H1 (cell line): ENCODE data around the gene ABTB1. TPM values are rescaled to one million over a fixed set of nuclear protein-coding genes. Genes with fewer than 3 reads are reported as not detected.
A peak's percentile ranks its signal among the peaks of the same experiment; 100 is the strongest.

Source experiments
- CTCF ChIA-PET: fragments of 300-600 bp; sonication (Branson Sonifier 250); formaldehyde crosslinking; loops from one replicate; lab custom pipeline; 2021; ENCODE audit not compliant: partially characterized antibody; lab: Charles Lee
- POLR2A ChIA-PET: fragments of 300-600 bp; sonication (Branson Sonifier 250); formaldehyde crosslinking; loops from one replicate; lab custom pipeline; 2021; ENCODE audit warnings: inconsistent platforms; ENCODE audit not compliant: partially characterized antibody; lab: Charles Lee
- DNase-seq, 2 experiments: peaks; one replicate each; pipeline versions ENCODE4 v3.0.0 to v3.0.0-alpha.2; 2010 to 2022; ENCODE audit warnings: low spot score in 2 of 2, low read depth in 1 of 2, mixed read lengths in 1 of 2
- FAIRE-seq: peaks from 2 replicates; lab custom pipeline; 2011; peaks lifted over from hg19 to GRCh38; lab: Jason Lieb, UNC
- H2AFZ ChIP-seq: 2 replicates; pipeline ENCODE4 v1.8.1; 2012; ENCODE audit warnings: low read length, inconsistent platforms
- H2AK5ac ChIP-seq: 2 replicates; pipeline ENCODE4 v1.6.1; 2013; ENCODE audit warnings: low read depth, low read length
- H2BK120ac ChIP-seq: replicated peaks from 2 replicates; pipeline ENCODE3; 2013; ENCODE audit warnings: low read depth, low read length, inconsistent platforms
- H2BK12ac ChIP-seq: 2 replicates; pipeline ENCODE4 v1.6.1; 2013; ENCODE audit warnings: low read depth, low read length
- H2BK15ac ChIP-seq: 2 replicates; pipeline ENCODE4 v1.6.1; 2013; ENCODE audit warnings: low read length
- H2BK20ac ChIP-seq: 2 replicates; pipeline ENCODE4 v1.6.1; 2013; ENCODE audit warnings: low read length
- H2BK5ac ChIP-seq: 2 replicates; pipeline ENCODE4 v1.6.1; 2013; ENCODE audit warnings: low read depth, low read length
- H3K14ac ChIP-seq: 2 replicates; pipeline ENCODE4 v1.6.1; 2013; ENCODE audit warnings: inconsistent platforms; ENCODE audit not compliant: insufficient read length
- H3K18ac ChIP-seq: 2 replicates; pipeline ENCODE4 v1.6.1; 2013; ENCODE audit warnings: low read length; ENCODE audit errors: extremely low read depth
- H3K23ac ChIP-seq: 2 replicates; pipeline ENCODE4 v1.6.1; 2013; ENCODE audit warnings: inconsistent platforms; ENCODE audit not compliant: insufficient read length
- H3K23me2 ChIP-seq: 2 replicates; pipeline ENCODE4 v1.6.1; 2013; ENCODE audit warnings: low read depth, low read length
- H3K27ac ChIP-seq: 2 replicates; pipeline ENCODE4 v1.6.1; 2011; ENCODE audit warnings: low read depth, low read length, inconsistent platforms
- H3K27me3 ChIP-seq, 4 experiments: replicated peaks in 1 of 4; 1 replicate in 1 of 4; 2 replicates in 3 of 4; pipeline versions ENCODE4 v1.6.1 to v1.8.1; 2011 to 2013; ENCODE audit warnings: low read length in 3 of 4, mild to moderate bottlenecking in 3 of 4, inconsistent platforms in 2 of 4, mixed read lengths in 2 of 4, moderate library complexity in 1 of 4; ENCODE audit not compliant: control insufficient read depth in 3 of 4, insufficient read depth in 3 of 4; ENCODE audit errors: extremely low read depth in 1 of 4
- H3K36me3 ChIP-seq, 4 experiments: 2 replicates each; pipeline versions ENCODE4 v1.6.1 to v1.8.1; 2011 to 2013; ENCODE audit warnings: mild to moderate bottlenecking in 4 of 4, low read length in 3 of 4, moderate library complexity in 2 of 4, control low read depth in 1 of 4, inconsistent platforms in 1 of 4; ENCODE audit not compliant: insufficient read depth in 4 of 4, control insufficient read depth in 2 of 4
- H3K4ac ChIP-seq: replicated peaks from 2 replicates; pipeline ENCODE3; 2013; ENCODE audit warnings: low read length, low read depth, mixed read lengths, inconsistent platforms; ENCODE audit not compliant: insufficient read length
- H3K4me1 ChIP-seq, 4 experiments: replicated peaks in 1 of 4; 1 replicate in 1 of 4; 2 replicates in 3 of 4; pipeline versions ENCODE4 v1.6.1 to v1.8.1; 2011 to 2013; ENCODE audit warnings: low read length in 3 of 4, inconsistent platforms in 2 of 4, mixed read lengths in 1 of 4; ENCODE audit not compliant: insufficient read depth in 4 of 4, control insufficient read depth in 3 of 4
- H3K4me2 ChIP-seq, 2 experiments: 2 replicates each; pipeline versions ENCODE4 v1.6.1 to v1.8.1; 2011 to 2013; ENCODE audit warnings: low read depth in 2 of 2, low read length in 2 of 2, control low read depth in 1 of 2, inconsistent platforms in 1 of 2, mild to moderate bottlenecking in 1 of 2; ENCODE audit not compliant: insufficient read depth in 1 of 2
- H3K4me3 ChIP-seq, 4 experiments: fragments of 200-600, 300-600 bp in 1 of 4; sonication (generic), shearing (Covaris generic), sonication (Bioruptor Twin) in 1 of 4; 2 replicates each; pipeline versions ENCODE4 v1.5.1 to v1.8.1; 2011 to 2016; ENCODE audit warnings: low read length in 4 of 4, low read depth in 3 of 4, control low read depth in 2 of 4, inconsistent platforms in 2 of 4, mild to moderate bottlenecking in 2 of 4, mixed read lengths in 1 of 4, moderate library complexity in 1 of 4; ENCODE audit not compliant: insufficient read depth in 2 of 4; ENCODE audit errors: extremely low read depth in 1 of 4
- H3K56ac ChIP-seq: replicated peaks from 2 replicates; pipeline ENCODE3; 2013; ENCODE audit warnings: low read depth, mild to moderate bottlenecking, mixed read lengths, low read length, inconsistent platforms; ENCODE audit not compliant: insufficient read length
- H3K79me1 ChIP-seq: 2 replicates; pipeline ENCODE4 v1.6.1; 2013; ENCODE audit warnings: low read depth, low read length, control low read depth
- H3K79me2 ChIP-seq, 2 experiments: 2 replicates each; pipeline versions ENCODE4 v1.6.1 to v1.8.1; 2012 to 2013; ENCODE audit warnings: low read length in 2 of 2, mild to moderate bottlenecking in 2 of 2, inconsistent platforms in 1 of 2; ENCODE audit not compliant: insufficient read depth in 2 of 2, control insufficient read depth in 1 of 2
- H3K9ac ChIP-seq, 4 experiments: replicated peaks in 1 of 4; 1 replicate in 1 of 4; 2 replicates in 3 of 4; pipeline versions ENCODE4 v1.6.1 to v1.8.1; 2011 to 2013; ENCODE audit warnings: low read depth in 3 of 4, low read length in 3 of 4, control low read depth in 2 of 4, mild to moderate bottlenecking in 2 of 4, moderate library complexity in 2 of 4, inconsistent platforms in 1 of 4; ENCODE audit errors: extremely low read depth in 1 of 4
- H3K9me3 ChIP-seq, 2 experiments: 2 replicates each; pipeline versions ENCODE4 v1.6.1 to v1.8.1; 2012 to 2013; ENCODE audit warnings: mild to moderate bottlenecking in 2 of 2, moderate library complexity in 2 of 2, control low read depth in 1 of 2, inconsistent platforms in 1 of 2, low read depth in 1 of 2, low read length in 1 of 2, mixed read lengths in 1 of 2; ENCODE audit not compliant: insufficient read depth in 2 of 2
- H4K20me1 ChIP-seq, 2 experiments: replicated peaks in 1 of 2; 2 replicates each; pipeline versions ENCODE3 to v1.8.1; 2011 to 2013; ENCODE audit warnings: inconsistent platforms in 2 of 2, low read length in 2 of 2, mild to moderate bottlenecking in 1 of 2; ENCODE audit not compliant: insufficient read depth in 2 of 2, control insufficient read depth in 1 of 2
- H4K5ac ChIP-seq: 2 replicates; pipeline ENCODE4 v1.6.1; 2013; ENCODE audit warnings: low read length, low read depth, mixed read lengths, inconsistent platforms; ENCODE audit not compliant: insufficient read length
- H4K8ac ChIP-seq: 2 replicates; pipeline ENCODE4 v1.8.0; 2013; ENCODE audit warnings: mild to moderate bottlenecking, moderate library complexity, low read length, inconsistent platforms; ENCODE audit not compliant: insufficient read depth; ENCODE audit errors: extremely low read depth
- H4K91ac ChIP-seq: replicated peaks from 2 replicates; pipeline ENCODE3; 2013; ENCODE audit warnings: low read length, mixed read lengths, inconsistent platforms; ENCODE audit not compliant: insufficient read length
- JUND ChIP-seq: IDR thresholded peaks from 2 replicates; pipeline ENCODE4 v1.6.1; 2011; ENCODE audit warnings: mild to moderate bottlenecking, improper control_type of control experiment, low read length
- PHF8 ChIP-seq: fragments of 200-600 bp; sonication (generic); conservative IDR thresholded peaks from 2 replicates; pipeline ENCODE4 v1.7.1; 2012; ENCODE audit warnings: low read depth, mild to moderate bottlenecking, inconsistent platforms, low read length, moderate library complexity
- RAD21 ChIP-seq, 2 experiments: IDR thresholded peaks in 1 of 2; conservative IDR thresholded peaks in 1 of 2; 2 replicates each; pipeline ENCODE4 v1.6.1; 2011; ENCODE audit warnings: low read depth in 2 of 2, low read length in 2 of 2, improper control_type of control experiment in 1 of 2, inconsistent platforms in 1 of 2, mild to moderate bottlenecking in 1 of 2, moderate library complexity in 1 of 2
- WGBS, 2 experiments: shearing (Covaris generic) in 1 of 2; methylation state at CpG; one replicate each; pipeline versions ENCODE4 v1.1.6 to v1.1.7; 2013 to 2015; ENCODE audit warnings: low lambda C conversion rate in 2 of 2, mixed read lengths in 2 of 2, inconsistent platforms in 1 of 2, low coverage in 1 of 2, missing lambda C conversion rate in 1 of 2; ENCODE audit not compliant: insufficient replicate concordance in 2 of 2, insufficient coverage in 1 of 2, insufficient read length in 1 of 2; ENCODE audit errors: extremely low coverage in 1 of 2, missing lambda C conversion rate in 1 of 2; 5-methylcytosine and 5-hydroxymethylcytosine counted together
- polyA plus RNA-seq, 7 experiments: library from polyadenylated mRNA; depleted of rRNA in 3 of 7; stranded (reverse) in 5 of 7; unstranded in 2 of 7; fragments of >200 nt in 5 of 7; fragments of 200-250 nt in 2 of 7; gene quantifications; 1 replicate in 5 of 7; 2 replicates in 1 of 7; 4 replicates in 1 of 7; pipeline versions ENCODE4 v1.2.1 to v1.2.3, GENCODE V29; 2011 to 2013; ENCODE audit warnings: missing spikeins in 2 of 7, mixed read lengths in 2 of 7
- total RNA-seq: library from RNA; stranded (reverse); fragmentation: NEBNext Ultra II Directional; extraction: Animal tissue kit (Norgen Biotek cat#: 25700); gene quantifications from 2 replicates; pipeline ENCODE4 v1.2.1, GENCODE V29; 2021

Gene ABTB1
- total and polyA plus RNA-seq, 2 of the 8 experiments (the other 6 are each of a cell fraction or from before 2014, with no cell fraction given) = 7.1 to 9.4 TPM

- no peaks in the 10 kb centered on the region for H3K36me3 ChIP-seq
- no peak overlapping the region for H3K4me2 ChIP-seq
- H4K5ac ChIP-seq = no peak overlapping the region
- WGBS, 2 experiments = 85% methylated on average over 8 of the region's 8 CpGs; no CpG with 5 or more reads in 1 of the 2 experiments
- H2BK5ac ChIP-seq = no peak overlapping the region
- 0 out of 2 replicates have a peak overlapping the region, but pooled peaks have one; percentile 20 for H4K8ac ChIP-seq
- CTCF ChIA-PET = interaction anchor here (0.7 to 12.8 kb wide), 36 partner anchors 7 to 376 kb away, joined by 3 to 172 read pairs (median 4); partner anchors contain the start of genes ABTB1 and MGLL
- DNase-seq (no peak), FAIRE-seq (no peak)
- H2BK15ac ChIP-seq = no peak overlapping the region
- no peak overlapping the region for H3K9ac ChIP-seq
- H3K4ac ChIP-seq = no peak overlapping the region
- H3K18ac ChIP-seq = no peak overlapping the region
- TF ChIP-seq RAD21 (IDR thresholded peaks at IDR 0.05 in 1 of 2, conservative IDR thresholded peaks at IDR 0.05 in 1 of 2; ENCODE audit: low read depth in 2 of 2, low read length in 2 of 2) (no peak), PHF8 (no peak), JUND (no peak)
- no peaks in the 10 kb centered on the region for H4K20me1 ChIP-seq
- H3K27ac ChIP-seq = no peak overlapping the region
- no peak overlapping the region for H3K23ac ChIP-seq
- no peak overlapping the region for H2AK5ac ChIP-seq
- no peaks in the 10 kb centered on the region for H3K79me2 ChIP-seq
- POLR2A ChIA-PET = interaction anchor here (1.1 to 1.6 kb wide), 2 partner anchors 93 to 131 kb away, joined by 3 to 4 read pairs; partner anchors contain the start of gene MCM2
- H4K91ac ChIP-seq = no peak overlapping the region
- no peaks in the 10 kb centered on the region for H3K27me3 ChIP-seq
- no peak overlapping the region for H3K14ac ChIP-seq
- H3K4me3 ChIP-seq = no peak overlapping the region
- no peak overlapping the region for H2AFZ ChIP-seq
- H3K23me2 ChIP-seq = peaks cover 8% of the 10 kb centered on the region; the same call in 1 of the 2 replicates
- no peak overlapping the region for H2BK20ac ChIP-seq
- no peaks in the 10 kb centered on the region for H3K79me1 ChIP-seq
- no peak overlapping the region for H2BK120ac ChIP-seq
- H3K9me3 ChIP-seq = no peaks in the 10 kb centered on the region
- H3K4me1 ChIP-seq = peaks cover 0 to 22% (median 5%) of the 10 kb centered on the region in 4 experiments; a peak in 6 of 7 replicates
- H3K56ac ChIP-seq = no peak overlapping the region
- H2BK12ac ChIP-seq = no peak overlapping the region
Measured at GRCh38 chr3:127691489-127691888, 18.7 kb downstream of the ABTB1 start.
